Islet of Langerhans (tissue), 1 donor: Measurements from ENCODE around the gene MT1B.
"Not testable (repeated sequence)": the region's sequence is repeated elsewhere in the genome, so short reads cannot be mapped to it uniquely, and the experiment has no call there.

Source experiments
- FAIRE-seq: peaks from one replicate; lab custom pipeline; 2011; peaks lifted over from hg19 to GRCh38; lab: Jason Lieb, UNC

Gene MT1B

DNA sequence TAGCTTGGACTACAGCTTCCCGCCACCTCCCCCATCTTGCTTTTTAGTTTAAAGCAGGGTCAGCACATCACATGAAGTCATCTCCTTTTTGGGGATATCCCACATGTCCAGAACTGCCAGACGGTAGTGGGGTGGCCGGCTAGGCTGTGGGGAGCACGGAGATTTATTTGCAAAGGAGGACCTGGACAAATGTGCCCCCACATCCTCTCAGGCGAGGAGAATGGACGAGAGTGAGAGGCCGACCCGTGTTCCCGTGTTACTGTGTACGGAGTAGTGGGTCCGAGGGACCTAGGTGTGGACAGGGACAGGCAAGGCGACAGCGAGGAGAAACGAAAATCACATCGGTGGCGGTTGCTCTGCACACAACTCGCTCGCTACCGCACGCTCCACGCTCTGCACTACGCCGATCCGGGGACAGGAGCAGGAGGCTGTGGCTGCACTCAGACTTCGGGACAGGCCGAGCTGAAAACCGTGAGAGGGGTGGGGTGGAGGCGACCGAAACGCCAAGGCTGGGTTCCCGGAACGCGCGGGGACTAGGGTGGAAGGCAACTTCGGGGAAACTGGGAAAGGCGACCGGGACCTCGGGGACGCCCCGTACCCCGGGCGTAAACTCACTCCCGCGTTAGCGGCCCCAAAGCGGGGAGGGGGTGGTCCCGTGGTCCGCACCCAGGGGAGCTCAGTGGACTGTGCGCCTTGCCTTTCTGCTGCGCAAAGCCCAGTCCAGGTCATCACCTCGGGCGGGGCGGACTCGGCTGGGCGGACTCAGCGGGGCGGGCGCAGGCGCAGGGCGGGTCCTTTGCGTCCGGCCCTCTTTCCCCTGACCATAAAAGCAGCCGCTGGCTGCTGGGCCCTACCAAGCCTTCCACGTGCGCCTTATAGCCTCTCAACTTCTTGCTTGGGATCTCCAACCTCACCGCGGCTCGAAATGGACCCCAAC is 13.6 kb upstream of the MT1B start, which contains the start of gene MT1A:
MT1A (plus strand) TSS at position 853 of the 937 bp plus-strand sequence; CDS start at position 926, 73 bp downstream.
- no peak for FAIRE-seq

DNA sequence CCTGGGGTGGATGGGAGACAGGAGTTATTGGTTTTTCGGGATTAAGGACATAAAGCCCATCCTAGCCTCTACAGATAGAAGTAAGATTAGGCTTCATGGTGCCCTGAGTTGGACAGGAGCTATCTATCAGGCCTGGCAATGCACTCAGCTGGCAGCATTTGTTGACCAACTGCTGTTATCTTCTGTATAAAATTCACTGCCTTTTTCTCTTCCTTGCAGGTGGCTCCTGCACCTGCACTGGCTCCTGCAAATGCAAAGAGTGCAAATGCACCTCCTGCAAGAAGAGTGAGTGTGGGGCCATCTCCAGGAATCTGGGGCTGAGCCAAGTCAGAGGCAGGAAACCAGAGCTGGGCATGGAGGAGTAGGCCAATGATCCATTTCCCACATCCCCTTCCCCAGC is 12.6 kb upstream of the MT1B start:
- FAIRE-seq, result no peak

- no peak for FAIRE-seq
These were observed 11.6 kb upstream of the MT1B start for GRCh38 chr16:56640076-56640475.

DNA sequence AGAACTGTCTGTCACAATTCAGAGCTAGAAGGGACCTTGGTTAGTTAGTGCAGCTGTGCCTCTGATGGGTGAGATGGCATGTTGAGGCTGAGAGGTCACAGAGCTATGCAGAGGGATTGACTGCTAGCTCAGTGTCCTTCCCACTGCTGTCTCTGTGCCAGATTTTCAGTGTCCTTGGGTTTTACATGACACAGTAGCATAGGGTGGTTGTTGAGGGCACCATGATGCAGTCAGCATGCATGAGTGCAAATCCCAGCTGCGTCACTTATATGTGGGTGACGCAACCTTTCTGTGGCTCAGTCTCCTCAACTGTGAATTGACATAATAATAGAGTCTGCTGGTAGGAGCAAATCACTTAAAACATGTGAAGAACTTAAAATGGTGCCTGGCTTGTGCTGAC is 10.5 kb upstream of the MT1B start:
- FAIRE-seq, result no peak

GRCh38 chr16:56643080-56643778 is 8.5 kb upstream of the MT1B start:
- FAIRE-seq, result no peak

DNA sequence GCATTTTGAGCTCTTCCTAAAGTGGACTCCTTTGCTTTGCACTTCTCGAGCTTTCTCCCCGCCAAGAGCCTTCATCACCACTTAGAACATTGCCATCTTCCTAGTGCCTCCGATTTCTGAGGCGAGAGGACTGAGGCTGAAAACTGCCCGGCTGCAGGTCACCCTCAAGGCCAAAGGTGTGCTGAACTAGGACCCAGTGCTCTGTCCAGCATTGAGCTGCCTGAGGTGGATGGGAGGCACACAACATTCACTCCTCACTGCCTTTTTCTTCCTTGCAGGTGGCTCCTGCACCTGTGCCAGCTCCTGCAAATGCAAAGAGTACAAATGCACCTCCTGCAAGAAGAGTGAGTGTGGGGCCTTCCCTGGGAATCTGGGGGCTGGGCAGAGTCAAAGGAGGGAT is 7.9 kb upstream of the MT1B start:
- FAIRE-seq, result no peak

GRCh38 chr16:56645311-56645710 is 6.4 kb upstream of the MT1B start:
- FAIRE-seq, result no peak

GRCh38 chr16:56645838-56646237 is 5.8 kb upstream of the MT1B start:
- FAIRE-seq, result no peak

GRCh38 chr16:56647641-56648431 is 3.9 kb upstream of the MT1B start:
- FAIRE-seq, result no peak

- no peak for FAIRE-seq
These were observed 2.4 kb upstream of the MT1B start for GRCh38 chr16:56649271-56649670.

DNA sequence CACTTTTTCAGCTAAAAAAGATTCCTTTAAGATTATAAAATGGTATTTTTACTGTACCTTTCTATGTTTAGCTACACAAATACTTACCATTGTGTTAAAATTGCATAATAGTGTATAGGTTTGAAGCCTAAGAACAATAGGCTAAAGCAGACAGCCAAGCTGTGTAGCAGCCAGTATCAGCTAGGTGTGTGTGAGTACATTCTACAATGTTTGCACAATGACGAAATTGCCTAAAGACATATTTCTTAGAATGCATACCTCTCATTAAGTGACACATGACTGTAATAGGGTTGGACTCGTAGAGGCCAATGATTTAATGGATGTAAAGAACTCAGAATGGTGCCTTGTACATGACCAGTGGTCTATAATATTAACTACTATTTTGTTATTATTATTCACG is 1.9 kb upstream of the MT1B start:
- no peak for FAIRE-seq

- FAIRE-seq, result no peak
These were observed 914 bp downstream of the MT1B start for GRCh38 chr16:56652600-56652999.

DNA sequence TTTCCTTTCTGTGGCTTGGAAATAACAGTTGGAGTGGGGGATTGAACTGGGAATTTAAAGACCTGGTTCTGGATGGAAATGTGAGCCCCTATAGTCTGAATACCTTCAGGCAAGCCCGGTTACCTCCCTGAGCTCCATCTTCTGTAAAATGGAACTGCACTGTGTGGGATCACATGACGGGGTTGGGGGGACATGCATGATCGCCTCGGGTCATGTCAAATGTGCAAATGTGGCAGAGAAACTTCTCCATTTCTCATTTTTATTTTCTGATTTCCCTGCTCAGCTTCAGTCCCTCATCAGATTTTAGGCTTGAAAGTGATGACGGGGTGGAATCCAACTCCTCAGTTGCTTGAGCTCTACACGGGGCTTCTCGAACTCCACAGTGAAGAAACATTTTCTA is 1.5 kb downstream of the MT1B start:
- no peak for FAIRE-seq

DNA sequence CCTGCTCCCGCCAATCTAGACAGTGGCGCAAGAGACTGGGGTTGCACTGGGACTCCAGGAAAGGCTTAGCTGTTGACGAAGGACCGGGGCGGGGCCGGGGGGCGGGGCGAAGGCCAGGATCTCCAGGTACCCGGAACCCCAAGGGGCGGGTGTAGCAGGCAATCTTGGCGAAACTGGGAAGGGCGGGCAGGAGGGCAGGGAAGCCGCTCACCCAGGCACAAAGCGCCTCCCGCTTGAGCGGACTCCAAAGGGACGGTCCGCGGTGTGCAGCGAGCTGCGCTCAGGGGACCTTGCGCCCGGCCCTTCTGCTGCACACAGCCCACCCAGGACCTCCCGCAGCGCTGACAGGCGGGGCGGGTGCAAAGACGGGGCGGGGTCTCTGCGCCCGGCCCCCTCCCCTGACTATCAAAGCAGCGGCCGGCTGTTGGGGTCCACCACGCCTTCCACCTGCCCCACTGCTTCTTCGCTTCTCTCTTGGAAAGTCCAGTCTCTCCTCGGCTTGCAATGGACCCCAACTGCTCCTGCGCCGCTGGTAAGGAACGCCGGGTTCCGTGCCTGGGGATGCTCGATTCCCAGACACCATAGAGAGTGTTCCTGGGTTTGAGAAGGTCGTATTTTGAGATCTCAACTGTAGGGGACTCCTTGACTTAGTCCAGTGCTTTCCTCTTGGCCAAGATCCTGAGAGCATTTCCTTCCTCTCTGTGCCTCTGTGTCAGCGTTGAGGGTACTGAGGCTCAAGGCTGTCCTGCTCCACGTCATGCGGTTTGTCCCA is 6.1 kb downstream of the MT1B start, which contains the start of gene MT1F:
MT1F (plus strand) TSS at position 405 of the 772 bp plus-strand sequence; CDS start at position 505, 100 bp downstream.
- no peak for FAIRE-seq

DNA sequence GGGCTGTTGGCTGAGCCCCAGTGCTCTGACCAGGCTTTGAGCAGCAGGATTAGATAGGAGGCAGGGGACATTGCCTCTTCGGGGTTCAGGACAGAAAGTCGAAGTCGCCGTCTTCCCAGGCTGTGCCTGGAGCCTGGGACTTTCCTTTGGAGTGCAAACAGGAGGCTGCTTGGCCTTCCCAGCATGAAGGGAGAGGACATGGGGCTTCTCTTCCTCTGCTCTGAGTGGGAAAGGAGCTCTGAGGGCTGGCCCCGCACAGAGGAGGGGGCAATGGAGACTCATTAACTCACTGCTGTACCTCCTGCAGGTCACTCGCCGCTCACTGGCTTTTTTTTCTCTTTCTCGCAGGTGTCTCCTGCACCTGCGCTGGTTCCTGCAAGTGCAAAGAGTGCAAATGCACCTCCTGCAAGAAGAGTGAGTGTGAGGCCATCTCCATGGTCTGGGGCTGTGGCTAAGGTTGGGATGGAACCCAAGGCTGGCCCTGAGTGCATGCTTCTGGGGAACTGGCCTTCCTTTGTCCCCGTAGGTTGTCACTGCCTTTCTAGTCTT is 6.7 kb downstream of the MT1B start:
- FAIRE-seq, result no peak

- FAIRE-seq, result no peak
These were observed 11.0 kb downstream of the MT1B start for GRCh38 chr16:56662357-56663354.

- no peak for FAIRE-seq
These were observed 12.8 kb downstream of the MT1B start for GRCh38 chr16:56664506-56664905.

DNA sequence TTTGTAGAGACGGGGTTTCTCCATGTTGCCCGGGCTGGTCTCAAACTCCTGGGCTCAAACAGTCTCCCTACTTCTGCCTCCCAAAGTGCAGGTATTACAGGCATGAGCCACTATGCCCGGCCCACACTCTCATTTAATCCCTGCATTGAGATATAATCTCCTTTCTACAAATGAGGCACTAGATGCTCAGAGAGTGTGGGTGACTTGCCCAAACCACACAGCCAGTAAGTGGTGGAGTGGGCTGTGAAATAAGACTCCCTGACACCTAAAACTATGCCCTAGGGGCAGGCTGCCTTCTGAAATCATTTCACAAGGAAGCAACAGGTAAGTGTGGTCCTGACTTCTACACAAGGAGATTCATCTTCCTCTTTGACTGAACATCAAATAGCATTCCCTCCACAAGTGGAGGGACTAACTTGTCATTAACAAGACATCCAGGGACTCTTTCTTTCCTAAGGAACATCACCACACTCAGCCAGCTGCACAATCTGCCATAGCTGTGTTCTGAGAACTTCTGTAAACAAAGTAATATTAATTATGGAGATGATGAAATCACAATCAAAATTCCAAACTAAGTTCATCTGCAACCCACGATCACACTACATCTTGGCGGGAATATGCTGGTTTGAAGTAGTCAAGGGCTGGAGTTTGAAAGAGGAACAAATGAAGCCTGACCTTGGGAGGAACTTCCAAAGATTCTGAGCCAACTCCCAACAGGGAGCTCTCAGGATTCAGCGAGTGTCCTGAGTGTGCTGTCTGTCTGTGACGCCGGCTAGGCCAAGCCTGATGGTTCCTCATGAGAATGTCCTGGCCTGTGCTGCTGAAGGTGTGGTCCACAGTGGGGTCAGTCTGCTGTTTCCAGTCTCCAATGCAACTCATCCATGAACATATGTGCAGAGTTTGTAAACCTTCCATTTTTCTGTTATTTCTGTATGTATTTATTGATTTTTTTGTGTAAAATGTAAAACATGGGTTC is 13.9 kb downstream of the MT1B start:
- not testable (repeated sequence) for FAIRE-seq
